GM03348 (cell line): ENCODE data around the gene COLEC11.
"Not testable (repeated sequence)": the region's sequence is repeated elsewhere in the genome, so short reads cannot be mapped to it uniquely, and the experiment has no call there.

ENCODE experiments used
- DNase-seq: peaks from one replicate; pipeline ENCODE4 v3.0.0; 2012; ENCODE audit warnings: low spot score

The COLEC11 gene

GRCh38 chr2:3654531-3655225, 59.8 kb downstream of the COLEC11 start:
- DNase-seq, result no peak

GRCh38 chr2:3655871-3656761, 61.2 kb downstream of the COLEC11 start:
- DNase-seq, result no peak

DNA sequence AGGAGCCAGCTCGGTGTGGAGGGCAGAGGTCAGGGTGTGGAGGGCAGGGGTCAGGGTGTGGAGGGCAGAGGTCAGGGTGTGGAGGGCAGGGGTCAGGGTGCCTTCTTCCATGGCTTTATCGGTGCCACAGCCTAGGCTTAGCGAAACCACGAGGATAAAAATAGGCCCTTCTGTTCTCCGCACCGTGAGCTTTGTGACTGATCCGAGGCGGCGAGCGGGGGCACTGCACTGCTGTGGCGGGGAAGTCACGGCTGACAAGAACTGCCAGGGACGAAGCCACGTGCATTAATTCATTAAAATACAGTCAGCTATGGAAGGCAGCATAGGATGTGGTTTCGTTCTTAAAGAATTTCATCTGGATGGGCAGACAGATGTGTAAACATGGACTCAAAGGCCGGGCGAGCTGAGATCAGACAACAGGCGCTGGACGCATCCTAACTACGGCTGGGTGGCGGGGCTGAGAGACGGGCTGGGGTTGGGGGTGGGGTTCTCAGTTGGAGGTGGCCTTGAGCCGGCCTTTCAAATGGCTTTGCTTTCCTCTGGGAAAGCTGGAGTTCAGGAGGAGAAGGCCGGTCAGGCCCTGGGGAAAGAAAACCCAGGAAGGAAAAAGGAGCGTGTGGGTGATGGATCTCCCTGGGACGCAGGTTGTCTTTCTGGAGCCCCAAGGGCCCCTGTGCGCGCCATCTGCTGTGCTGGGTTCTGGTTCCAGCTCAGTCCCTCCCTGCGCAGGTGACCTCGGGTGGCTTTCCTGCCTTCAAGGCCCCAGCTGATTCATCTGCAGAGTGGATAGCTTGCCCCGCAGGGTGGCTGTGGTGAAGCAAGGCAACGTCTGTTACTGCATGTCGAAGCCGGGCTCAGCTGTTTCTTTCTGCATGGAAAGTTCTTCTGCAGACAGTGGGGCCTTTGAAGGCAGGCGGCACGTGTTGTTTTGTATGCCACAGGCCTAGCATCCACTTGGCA, 62.1 kb downstream of the COLEC11 start:
- DNase-seq, result peak; percentile 44

DNA sequence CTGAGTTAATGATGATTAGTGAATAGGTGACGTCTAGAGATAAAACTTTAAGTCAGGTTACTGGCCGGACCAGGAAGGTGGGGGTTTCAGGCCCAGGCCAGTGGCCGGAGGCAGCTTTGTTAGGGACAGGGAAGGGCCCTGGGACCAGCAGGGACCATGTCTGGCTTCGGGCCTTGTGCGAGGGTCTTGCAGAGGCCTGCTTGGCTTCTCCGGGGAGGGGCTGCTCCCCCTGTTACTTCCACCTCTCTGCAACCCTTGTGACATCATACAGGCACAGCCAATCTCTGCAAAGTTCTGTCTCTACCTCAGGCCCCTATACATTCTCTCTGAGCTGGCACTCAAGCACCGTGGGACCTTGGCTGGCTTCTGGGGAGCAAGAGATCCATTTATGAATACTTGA, 63.0 kb downstream of the COLEC11 start, which contains the start of gene ALLC:
ALLC (plus strand) TSS at position 320 of the 400 bp plus-strand sequence. CDS start 12,958 bp downstream, outside the sequence.
- DNase-seq, result no peak

DNA sequence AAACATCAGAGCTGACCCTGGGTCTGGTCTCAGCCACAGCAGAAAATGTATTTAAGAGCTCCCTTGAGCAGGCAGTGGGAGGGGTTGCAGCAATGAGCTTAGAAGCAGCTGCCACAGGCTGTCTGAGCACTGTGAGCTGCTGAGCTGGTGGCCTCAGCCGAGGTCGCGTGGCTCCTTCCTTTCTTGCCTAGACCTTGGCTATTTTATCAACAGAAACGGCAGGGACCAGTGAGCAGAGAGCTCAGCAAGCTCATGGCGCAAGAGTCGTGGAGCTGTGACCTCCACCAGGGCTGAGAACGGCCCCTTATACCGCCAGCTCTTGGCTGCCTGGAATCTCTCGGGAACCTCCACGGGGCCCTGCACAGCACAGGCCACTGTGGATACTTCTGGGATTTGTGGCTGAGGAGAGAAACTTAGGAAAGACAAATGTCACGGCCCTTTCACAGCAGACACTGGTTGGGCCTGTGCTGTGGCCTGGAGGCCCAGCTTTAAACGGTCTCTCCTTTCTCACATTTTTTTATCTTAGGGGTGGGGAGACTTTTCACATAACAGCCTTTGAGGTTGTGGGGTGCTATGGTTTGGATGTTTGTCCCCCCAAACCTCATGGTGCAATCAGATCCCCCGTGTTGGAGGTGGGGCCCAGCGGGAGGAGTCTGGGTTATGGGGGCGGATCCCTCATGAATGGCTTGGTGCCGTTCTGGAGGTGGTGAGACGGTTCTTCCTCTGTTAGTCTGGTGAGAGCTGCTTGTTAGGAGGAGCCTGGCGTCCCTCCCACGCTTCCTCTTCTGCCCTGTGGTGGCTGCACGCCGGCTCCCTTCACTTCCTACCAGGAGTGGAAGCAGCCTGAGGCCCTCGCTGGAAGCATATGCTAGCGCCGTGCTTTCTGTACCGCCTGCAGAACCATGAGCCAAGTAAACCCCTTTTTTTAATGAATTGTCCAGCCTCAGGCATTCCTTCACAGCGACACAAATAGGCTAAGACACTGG, 64.8 kb downstream of the COLEC11 start:
- DNase-seq, result no peak

- not testable (repeated sequence) for DNase-seq
Observed at GRCh38 chr2:3660640-3661039, 65.7 kb downstream of the COLEC11 start.

DNA sequence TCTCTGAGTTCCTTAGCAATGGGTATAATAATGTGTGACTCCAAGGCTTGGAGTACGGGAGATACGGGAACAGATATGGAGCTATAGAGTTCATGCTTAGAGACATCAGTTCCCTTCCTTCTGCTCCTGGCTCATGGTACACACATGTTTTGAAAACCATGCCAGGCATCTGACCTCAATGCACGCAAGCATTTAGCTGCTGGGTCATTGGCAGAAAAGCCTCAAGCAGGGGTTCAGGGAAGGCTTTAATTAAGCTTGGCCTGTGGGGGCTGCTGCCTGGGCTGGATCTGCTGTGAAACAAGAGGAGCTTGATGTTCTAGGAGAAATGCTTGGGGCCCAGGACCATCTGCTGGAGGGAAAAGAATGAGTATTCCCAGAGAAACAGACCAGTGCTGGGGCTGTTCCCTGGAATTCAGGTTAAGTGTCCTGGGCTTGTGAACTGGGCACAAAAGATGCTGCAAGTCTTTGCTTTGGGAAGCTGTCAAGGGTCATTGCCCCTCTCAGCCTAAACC, 66.3 kb downstream of the COLEC11 start:
- no peak for DNase-seq

DNA sequence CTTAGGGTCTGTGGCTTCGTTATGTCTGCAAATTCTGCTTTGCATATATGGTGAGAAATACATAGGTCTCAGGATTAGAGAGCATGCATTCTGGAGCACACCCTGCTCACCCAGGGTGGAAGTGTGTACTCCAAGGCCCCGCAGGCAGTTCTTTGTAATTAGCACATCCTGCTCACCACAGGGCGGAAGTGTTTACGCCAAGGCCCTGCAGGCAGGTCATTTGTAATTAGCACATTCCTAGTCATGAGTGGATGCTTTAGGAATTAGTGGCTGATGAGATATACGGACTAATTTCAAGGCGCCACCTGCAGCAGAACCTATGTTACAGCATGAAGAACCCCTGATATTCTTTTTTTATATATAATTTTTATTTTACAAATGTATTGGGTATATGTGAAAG, 67.3 kb downstream of the COLEC11 start:
- no peak for DNase-seq

- DNase-seq, result no peak
Observed at GRCh38 chr2:3664118-3664517, 69.2 kb downstream of the COLEC11 start.

DNA sequence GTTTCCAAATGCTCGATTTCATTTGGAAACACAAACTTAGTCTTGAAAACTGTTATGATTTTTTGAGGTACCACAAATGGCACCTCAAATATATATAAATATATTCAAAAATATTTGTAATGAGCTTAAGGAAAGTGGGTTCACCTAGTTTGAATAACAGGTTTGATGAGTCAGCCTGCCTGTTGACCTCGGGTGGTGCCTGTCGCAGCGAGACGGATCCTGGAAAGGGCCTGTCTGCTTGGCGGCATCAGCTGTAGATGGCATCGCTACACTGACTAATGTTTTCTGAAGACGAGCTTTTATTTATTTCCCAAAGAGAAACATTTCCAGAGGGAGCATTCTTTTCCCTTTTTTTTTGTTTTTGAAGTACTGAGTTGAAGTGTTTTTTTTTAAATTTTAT, 70.0 kb downstream of the COLEC11 start:
- DNase-seq, result no peak

GRCh38 chr2:3665886-3666612, 71.1 kb downstream of the COLEC11 start:
- DNase-seq, result no peak

- no peak for DNase-seq
Observed at GRCh38 chr2:3666613-3666975, 71.7 kb downstream of the COLEC11 start.

DNA sequence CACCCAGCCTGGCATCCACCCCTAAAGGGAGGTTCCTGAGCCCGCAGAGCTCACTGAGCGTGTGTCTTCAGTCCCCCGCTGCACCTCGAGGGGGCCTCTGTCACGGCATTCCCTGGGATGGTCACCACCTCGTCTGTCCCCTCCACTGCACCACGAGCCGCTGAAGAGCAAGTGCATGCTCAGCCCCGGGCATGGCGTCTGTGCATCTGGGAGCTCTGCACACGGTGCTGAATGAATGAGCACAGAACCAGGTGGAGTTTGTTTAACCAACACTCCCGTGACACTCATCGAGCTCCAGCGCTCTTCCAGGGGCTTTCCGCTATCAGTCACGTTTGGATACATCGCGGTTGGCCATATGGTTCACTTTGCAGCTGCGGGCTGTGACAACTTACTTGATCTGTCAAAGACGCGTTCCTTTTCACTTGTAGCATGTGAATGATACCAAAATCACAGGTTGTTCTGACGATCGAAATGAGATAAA, 72.3 kb downstream of the COLEC11 start:
- no peak for DNase-seq

- DNase-seq, result no peak
Observed at GRCh38 chr2:3669656-3670055, 74.7 kb downstream of the COLEC11 start.

GRCh38 chr2:3670376-3670775, 75.5 kb downstream of the COLEC11 start:
- no peak for DNase-seq

DNA sequence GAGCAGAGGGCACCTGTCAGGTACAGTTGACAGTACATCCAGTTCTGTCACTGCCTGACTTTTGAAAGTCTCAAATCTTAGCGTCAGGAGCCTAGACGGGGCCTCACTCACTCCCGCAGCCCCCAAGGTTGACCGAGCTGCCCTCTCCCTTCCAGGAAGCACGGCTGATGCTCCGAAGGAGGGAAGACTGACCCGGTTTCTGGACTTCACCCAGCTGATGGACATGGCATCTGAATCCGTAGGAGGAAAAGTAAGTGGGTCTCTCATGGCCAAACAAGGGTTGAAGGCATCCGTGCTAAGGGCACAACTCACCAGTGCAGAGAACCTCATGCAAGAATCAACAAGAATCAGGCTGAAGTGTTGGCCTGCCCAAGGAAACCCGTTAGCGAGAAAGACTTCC, 76.0 kb downstream of the COLEC11 start:
- DNase-seq, result no peak

DNA sequence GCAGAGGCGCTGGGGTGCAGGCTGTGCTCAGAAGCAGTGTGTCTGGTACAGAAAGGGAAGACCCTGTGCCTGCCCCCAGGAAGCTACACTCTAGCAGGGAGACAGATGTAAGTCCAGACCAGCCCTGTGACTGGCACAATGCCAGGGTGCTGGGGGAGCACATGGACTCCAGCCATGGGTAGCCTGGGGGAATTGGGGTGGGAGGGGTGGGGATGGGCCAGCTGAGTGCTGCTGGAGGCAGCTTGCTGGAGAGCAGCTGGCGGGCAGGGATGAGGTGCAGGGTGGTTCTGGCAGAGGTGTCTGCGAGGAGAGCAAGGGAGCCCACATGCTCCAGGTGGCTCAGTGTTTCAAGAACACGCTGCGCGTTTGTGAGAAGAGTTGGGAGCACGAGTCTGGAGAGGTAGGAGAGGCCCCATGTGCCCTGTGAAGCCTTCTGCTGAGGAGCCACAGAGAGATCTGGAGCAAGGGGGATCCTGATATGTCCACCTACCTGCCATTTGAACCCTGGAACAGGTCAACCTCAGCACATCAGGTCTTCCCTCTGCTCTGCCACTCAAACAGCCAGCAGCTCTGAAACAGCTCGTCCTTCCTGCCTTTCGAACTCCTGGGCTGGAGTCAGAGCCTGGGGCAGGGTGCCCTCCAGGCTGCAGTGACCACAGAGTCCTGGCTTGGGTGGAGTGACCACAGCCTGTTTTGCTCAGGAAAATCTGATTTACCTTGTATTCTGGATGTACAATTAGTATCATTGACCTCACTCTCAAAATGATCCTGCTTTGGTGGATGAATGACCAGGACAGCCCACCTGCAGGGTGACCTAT, 78.2 kb downstream of the COLEC11 start:
- DNase-seq, result no peak

DNA sequence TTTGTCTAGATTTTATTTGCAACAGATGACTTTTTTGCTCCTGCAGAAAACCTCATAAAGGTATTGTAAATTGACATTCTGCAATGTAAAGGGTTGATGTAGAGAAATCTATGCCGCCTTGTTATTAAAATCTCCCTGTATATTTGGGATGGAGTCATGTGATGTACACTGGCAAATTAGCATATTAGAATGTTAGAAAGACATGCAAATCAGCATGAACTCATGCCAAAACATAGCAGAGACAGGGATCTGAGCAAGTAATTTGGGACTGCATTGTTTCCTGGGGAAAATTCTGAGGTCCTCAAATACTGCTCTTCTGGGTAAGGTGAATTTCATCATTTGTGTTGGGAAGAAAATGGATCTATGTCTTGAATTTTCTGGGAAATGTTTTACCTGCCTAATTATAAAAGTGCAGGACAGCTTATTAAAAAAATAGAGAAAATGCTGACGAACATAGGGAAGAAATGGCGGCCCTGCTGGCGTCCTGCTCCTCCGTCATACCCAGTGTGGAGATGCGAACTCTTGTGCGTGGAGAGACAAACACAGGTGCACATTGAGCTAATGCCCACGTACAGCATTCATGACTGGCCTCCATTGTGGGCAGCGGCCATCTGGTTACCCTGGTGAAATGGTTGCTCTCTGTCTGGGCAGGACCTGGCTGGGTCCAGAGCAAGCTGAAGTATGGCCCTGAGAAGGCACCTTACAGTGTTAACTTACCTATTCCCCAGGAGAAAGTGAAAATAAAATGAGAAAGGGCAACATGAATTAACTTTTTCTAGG, 79.3 kb downstream of the COLEC11 start:
- DNase-seq, result no peak
